T1000 (cell line): ENCODE data around the gene CNBP.
A peak's percentile ranks its signal among the peaks of the same experiment; 100 is the strongest.

ENCODE experiments used
- DNase-seq: peaks from one replicate; lab custom pipeline; 2025; ENCODE audit warnings: mixed read lengths; lab: John Stamatoyannopoulos, UW

Gene CNBP

DNA sequence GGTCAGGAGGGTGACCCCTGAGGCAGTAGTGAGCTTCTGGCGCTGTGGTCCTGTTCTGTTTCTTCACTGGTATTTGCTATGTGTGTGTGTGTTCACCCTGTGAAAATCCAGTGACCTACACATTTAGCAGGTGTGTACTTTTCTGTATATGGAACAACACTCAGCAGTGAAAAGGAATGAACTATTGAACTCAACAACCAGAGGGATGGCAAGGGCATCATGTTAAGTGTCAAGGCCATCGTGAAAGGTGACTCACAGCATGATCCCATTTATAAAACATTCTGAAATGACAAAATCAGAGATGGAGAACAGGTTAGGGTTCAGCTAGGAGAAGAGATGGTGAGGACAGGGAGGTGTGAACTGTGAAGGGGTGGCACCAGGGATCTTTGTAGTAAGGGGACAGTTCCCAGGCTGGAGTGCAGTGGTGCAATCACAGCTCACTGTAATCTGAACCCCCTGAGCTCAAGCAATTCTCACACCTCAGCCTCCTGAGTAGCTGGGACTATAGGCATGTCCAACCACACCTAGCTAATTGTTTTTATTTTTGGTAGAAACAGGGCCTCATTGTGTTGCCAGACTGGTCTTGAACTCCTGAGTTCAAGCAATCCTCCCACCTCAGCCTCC, 52.1 kb downstream of the CNBP start:
- DNase-seq = no peak

DNA sequence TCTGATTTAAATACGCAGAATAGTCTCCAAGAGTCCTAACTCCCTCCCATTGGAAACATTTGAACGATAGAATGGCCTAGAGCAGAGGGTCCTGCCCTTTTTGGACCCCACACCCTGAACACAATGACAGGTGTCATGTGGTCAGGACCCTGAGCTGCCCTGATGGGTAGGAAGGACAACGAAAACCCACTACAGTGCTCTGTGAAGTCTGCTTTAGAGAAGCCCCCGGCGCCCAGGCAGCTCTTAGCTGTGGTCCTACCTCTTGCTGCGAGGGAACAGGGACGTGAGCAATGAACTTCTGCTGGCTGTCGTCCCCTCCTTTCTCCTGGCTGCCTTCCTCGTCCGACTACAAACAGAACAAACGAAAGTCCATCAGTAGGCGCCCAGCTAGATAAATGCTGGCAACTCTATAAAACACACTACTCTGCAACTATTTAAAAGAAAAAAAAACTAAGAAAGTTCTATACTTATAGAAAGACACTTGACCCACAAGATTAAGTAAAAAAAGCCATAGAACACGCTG, 53.3 kb downstream of the CNBP start:
- DNase-seq = no peak

DNA sequence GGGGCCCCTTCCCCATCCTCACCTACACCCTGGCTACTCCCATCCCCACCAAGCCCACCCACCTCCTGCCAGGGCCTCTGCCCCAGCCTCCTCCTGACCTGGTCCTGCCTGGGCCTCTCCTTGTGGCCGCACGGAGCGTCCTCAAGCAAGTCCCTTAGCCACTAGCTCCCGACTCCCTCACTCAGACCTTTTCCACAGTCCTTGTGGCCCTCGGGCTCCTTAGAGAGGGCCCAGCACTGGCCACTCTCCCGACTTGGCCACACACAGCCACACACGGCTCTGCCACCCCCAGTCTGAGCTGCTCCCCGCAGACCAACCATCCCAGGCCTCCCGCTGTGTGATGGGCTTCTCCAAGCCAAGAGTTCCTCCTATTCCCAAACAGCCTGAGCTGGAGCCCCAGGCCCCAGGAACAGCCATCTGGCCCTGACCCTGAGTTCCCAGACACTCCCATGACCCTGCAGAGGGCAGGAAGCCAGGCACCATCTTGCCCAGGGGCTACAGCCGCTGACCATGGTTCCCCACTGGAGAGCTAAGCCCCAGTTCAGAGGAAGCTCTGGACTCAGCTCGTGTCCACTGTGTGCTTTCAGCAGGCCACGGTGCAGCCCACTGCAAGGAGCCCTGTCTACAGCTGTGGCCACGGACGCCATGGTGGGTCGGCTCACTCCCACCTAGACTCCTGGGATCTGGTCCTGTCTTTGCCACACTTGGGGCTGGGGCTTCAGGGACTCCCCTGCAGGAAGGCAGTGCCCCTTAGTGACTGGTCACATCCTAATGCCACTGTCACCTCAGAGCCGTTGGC, 55.1 kb downstream of the CNBP start:
- DNase-seq = no peak

DNA sequence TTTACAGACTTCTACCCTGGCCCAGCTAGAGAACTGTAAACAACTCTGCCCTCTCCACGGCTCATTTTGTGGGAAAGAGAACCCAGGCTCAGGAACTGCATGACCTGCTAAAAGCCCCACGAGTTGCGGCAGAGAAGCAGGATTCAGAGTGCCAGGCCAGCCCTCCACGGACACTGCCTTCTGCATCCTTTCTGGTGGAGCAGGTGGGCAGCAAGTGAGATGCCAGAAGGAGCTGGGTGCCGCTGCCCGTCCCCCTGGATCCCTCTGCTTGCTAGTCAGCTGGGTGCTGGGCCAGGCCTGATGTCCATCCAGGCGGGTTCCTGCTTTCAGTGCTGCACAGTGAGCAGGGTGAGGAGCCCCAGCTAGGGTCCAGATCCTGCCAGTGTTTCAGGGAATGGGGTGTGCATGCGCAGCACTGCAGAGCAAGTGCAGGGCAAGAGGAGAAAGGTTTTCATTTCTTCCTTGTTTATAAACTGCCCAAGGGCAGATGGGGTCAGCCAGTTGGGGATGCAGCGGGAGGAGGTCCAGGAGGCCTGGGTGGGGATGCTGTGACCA, 56.9 kb downstream of the CNBP start:
- no peak for DNase-seq

DNA sequence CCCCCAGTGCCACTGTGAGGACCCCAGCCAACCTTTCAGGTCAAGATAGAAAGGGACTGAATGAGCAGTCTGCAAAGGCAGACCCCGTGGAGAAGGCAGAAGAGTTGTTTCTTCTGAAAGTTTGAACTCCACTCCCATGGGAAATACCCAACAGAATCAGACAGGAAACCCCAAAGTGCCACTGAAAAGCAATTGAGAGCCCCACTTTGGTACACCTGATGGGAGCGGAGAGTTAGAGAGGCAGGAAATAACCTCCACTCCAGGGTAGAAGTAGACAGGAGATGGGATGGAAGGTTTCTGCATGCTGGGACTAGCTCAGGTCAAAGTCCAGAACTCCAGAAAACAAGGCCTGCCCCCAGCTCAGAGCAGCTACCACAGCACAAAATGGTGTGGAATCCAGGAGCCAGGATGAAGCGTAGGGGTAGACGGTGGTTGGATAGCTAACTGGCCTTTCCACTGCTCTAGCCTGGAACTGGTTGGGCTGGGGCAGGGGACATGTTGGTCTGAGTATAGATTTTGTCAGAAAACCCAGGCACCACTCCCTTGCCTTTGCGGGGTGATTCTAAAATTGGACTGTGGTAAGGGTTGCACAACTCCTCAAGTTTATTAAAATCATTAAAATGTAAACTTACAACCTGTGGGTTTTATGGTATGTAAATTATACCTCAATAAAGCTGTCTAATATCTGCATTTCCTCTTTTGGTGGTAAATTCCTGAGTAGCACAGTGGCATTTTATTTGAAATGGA, 60.2 kb downstream of the CNBP start:
- DNase-seq = no peak

DNA sequence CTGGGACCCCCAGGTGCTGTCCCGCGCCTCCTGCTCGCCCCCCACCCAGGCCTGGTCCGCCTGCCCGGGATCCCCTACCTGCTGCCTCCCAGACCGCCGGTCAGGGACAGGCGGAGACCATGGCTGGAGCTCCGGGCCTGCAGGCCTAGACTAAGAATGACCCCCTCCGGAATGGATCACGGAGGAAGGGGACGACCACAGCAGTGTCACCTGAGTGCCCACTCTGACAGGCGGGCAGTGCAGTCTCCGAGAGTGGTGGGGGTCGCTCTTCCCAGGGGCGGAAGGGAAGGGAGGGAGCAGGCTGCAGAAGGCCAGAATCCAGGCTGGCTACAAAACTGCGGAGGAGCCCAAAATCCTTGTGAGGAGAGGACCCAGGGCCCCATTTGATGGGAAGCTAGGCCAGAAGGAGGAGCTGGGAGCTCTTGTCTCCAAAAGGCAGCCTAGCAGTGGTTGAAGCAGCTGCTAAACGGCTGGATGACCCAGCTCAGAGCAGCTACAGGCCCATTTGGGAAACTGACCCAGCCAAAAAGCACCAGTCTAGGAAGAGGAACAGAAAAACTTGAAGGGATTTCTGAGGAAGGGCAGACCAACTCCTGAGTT, 61.2 kb downstream of the CNBP start:
- DNase-seq = no peak

DNA sequence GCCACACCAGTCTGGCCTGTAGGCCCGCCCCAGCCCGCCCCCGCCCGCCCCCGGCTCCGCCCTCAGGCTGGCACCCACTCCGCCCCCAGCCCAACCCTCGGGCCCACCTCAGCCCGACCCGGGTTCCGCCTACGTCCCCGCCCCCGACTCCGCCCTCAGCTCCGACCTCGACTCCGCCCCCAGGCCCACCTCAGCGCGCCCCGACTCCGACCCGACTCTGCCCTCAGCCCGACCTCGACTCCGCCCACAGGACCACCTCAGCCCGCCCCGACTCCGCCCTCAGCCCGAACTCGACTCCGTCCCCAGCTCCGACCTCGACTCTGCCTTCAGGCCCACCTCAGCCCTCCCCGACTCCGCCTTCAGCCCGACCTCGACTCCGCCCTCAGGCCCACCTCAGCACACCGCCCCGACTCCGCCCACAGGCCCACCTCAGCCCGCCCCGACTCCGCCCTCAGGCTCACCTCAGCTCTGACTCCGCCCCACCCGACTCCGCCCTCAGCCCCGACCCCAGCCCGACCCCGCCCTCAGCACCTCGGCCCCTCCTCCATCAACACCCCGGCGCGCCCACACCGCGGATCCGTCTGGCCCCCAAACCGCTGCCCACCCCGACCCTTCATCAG, 61.8 kb downstream of the CNBP start, which contains the start of gene RAB43:
RAB43 (minus strand) TSS at position 13 of the 620 bp plus-strand sequence. CDS start 315 bp downstream, outside the sequence.
- peak; percentile 85 for DNase-seq

DNA sequence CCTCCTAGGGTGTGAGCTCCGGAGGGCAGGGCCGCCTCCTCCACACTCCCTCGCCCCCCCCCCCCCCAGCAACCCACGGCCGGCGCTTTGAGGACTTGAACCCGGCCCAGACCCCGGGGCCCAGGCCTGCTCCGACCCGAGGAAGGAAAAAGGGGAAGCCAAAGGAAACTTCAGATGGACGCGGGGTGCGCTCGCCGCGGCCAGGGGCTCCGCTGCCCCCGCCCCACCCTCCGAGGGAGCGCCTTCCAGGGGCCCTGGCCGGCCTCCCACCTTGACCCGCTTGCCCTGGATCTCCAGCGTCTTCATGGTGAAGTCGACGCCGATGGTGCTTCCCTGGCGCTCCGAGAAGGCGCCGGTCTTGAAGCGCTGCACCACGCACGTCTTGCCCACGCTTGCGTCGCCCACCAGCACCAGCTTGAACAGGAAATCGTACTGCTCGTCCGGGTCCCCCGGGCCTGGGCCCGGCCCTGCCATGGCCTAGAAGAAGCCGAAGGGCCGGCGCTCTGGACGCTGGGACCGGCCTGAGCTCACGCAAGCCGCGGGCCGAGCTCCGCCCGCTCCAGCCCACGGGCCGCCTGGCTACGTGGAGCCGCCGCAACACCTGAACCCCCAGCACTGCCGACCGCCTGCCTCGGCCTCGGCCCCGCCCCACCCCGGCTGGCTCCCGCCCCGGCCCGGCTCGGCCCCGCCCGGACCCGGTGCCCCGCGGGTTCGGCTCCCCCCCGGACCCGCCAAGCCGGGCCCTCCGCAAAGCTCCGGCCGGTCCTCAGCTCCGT, 62.5 kb downstream of the CNBP start:
- no peak for DNase-seq

DNA sequence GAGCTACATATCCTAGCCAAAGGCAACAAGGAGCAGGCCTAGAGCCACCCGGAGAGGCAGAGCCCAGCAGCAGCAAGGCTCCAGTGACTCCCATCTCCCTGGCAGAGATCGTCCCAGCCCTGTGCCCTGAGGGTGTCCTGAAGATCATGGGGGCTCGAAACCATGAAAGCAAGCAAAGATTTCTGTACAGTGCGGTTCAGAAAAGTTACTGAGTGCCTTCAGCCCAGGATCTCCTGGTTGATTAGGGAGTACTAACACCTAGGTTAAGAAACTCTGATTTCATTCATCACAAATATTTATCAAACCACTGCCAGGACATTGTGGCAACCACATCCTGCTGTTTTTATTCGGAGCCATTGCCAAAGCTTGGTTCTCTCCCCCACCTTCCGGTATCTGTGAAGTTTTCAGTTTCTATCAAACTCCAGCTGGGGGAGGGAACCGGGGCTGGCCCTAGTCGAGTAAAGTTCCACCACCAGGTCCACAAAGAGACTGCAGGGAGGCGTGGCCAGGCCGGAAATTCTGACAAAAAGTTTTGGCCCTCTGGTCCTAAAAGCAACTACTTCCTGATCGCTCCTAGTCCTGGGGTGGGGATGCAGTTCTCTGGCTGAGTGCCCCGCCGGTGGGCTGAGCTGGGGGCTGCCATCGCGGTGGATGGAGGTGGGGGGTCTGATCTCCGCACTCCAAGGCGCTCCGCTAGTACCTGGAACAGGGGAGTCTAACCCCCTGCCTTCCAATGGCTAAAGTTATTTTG, 63.3 kb downstream of the CNBP start:
- peak; percentile 69 for DNase-seq

DNA sequence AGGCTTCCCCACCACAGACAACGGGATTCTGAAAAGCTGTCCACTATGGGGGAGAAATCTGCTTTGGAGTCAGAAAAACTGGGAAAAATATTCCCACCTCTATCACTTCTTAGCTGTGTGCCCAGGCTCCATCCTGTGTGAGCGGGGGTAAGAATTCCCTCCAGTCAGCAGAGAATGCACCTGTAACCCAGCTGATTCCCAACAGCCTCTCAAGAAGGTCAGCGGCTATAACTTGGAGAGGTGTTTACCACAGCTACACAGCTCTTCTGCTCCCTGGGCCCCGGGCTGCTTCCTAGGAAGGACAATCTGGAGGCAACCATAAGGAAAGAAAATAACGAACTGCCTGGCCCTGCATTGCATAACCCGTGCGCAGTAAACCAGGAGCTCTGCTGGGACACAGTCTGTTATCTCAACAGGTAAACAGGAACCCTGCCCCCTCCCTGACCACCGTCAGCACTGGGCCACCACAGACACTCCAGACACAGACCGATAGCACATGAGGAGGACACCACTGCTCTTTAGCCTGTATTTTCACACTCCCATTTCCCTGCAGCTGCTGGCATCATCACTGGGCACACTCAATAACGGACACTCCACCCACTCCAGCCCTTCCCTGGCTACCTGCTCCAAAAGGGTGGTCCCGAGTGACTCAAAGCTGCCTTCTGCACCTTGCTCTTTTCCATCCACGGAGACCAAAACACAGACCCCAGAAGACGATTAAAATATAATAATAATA, 64.2 kb downstream of the CNBP start:
- no peak for DNase-seq

DNA sequence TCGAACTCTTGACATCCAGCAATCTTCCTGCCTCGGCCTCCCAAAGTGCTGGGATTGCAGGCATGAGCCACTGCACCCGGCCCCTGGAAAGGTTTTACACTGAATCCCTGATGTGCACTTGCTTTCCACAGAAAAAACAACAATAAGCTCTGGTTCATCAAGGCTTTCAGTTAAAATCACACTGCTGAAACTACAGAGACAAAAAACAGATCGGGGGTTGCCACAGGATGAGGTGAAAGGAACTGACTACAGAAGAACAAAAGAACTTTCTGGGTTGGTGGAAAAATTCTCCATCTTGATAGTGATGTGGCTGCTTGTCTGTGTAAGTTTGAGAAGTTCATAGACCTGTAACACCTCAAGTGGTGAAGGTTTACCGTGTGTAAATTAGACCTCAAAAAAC, 65.0 kb downstream of the CNBP start:
- DNase-seq = no peak
